ENCODE results near the gene NDUFB8. TPM values are rescaled to one million over a fixed set of nuclear protein-coding genes. Genes with fewer than 3 reads are reported as not detected.
A peak's percentile ranks its signal among the peaks of the same experiment; 100 is the strongest.

Gene NDUFB8
- total RNA-seq, 4 donors from 2014 or later, result 156 to 176 (median 164) TPM

- Histone ChIP-seq H3K27ac (no peak overlapping the region), H3K9me3 (no peaks in the 10 kb centered on the region), H3K4me3 (no peak overlapping the region), H3K4me1 (no peaks in the 10 kb centered on the region), H3K27me3 (no peaks in the 10 kb centered on the region), H3K36me3 (peaks cover 29% of the 10 kb centered on the region)
- 59% methylated on average over 8 of the region's 8 CpGs for WGBS
- TF ChIP-seq POLR2A (IDR thresholded peaks at IDR 0.05), result no peak
- no peak for TF ChIP-seq CTCF (IDR thresholded peaks at IDR 0.05)
- no peak for TF ChIP-seq POLR2AphosphoS5 (IDR thresholded peaks at IDR 0.05)
- no peak for DNase-seq (ENCODE audit: low spot score in 2 of 2)
These were observed 20.3 kb downstream of the NDUFB8 start for GRCh38 chr10:100509241-100509840.

DNA sequence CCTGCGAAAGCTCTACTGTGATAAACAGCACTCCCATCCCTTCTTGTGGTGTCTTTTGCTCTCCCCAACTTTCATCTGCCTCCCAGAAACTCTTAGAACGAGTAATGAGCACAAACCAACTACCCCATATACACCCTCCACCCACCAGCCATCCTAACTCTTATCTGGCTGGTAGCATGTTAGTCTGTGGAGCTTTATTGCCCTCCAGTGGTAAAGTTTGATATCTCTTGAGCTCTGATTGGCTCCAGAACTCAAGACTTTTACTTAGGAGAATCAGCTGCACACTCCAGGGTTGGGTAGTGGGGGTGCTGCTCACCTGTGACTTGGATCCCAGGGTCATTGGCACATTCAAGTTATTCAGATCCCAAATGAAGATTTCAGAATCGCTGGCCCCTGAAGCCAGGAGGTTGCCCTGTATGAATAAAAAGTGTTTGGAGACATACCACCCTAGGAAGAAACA, 20.9 kb downstream of the NDUFB8 start:
- peaks cover 29% of the 10 kb centered on the region for H3K36me3 ChIP-seq
- WGBS, result 57% methylated on average over 3 of the region's 3 CpGs
- H3K4me1 ChIP-seq, result no peaks in the 10 kb centered on the region
- TF ChIP-seq POLR2A (IDR thresholded peaks at IDR 0.05) (no peak), POLR2AphosphoS5 (IDR thresholded peaks at IDR 0.05) (no peak), EP300 (IDR thresholded peaks at IDR 0.05) (no peak), CTCF (IDR thresholded peaks at IDR 0.05) (peak in 1 of 2 donors; percentile 35)
- H3K27ac ChIP-seq, result no peak overlapping the region
- H3K9me3 ChIP-seq, result no peaks in the 10 kb centered on the region
- DNase-seq (ENCODE audit: low spot score in 2 of 2), result no peak
- H3K4me3 ChIP-seq, result no peak overlapping the region
- no peaks in the 10 kb centered on the region for H3K27me3 ChIP-seq

DNA sequence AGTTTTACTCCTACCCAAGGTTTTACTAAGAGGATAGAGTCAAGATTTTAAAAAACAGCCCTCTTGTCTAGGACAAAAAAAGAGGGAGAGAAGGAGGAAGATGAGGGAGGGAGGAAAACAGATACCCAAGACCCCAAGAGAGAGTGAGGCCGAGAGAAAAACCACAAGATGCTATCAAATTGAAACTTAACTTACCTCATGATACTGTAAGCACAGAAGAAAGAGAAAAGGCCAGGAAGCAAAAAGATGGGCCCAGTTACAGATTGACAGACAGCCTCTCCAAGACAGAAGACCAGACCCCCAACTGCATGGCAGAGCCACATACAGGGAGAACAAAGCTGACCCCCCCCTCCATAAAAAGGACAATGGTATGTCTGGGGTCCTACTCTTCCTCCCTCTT, 21.4 kb downstream of the NDUFB8 start:
- Histone ChIP-seq H3K4me3 (no peak overlapping the region), H3K4me1 (no peaks in the 10 kb centered on the region), H3K27me3 (no peaks in the 10 kb centered on the region), H3K27ac (no peak overlapping the region), H3K36me3 (peaks cover 29% of the 10 kb centered on the region), H3K9me3 (no peaks in the 10 kb centered on the region)
- no peak for DNase-seq (ENCODE audit: low spot score in 2 of 2)
- TF ChIP-seq EP300 (IDR thresholded peaks at IDR 0.05) (no peak), CTCF (IDR thresholded peaks at IDR 0.05) (no peak), POLR2AphosphoS5 (IDR thresholded peaks at IDR 0.05) (no peak), POLR2A (IDR thresholded peaks at IDR 0.05) (no peak)
- WGBS, result 78% methylated on average over 1 of the region's 1 CpG

- Histone ChIP-seq H3K4me3 (no peak overlapping the region), H3K36me3 (peaks cover 30% of the 10 kb centered on the region), H3K9me3 (no peaks in the 10 kb centered on the region), H3K27ac (no peak overlapping the region), H3K4me1 (no peaks in the 10 kb centered on the region), H3K27me3 (no peaks in the 10 kb centered on the region)
- WGBS, result 83% methylated on average over 1 of the region's 5 CpGs
- TF ChIP-seq POLR2A (IDR thresholded peaks at IDR 0.05) (no peak), POLR2AphosphoS5 (IDR thresholded peaks at IDR 0.05) (no peak), CTCF (IDR thresholded peaks at IDR 0.05) (no peak), EP300 (IDR thresholded peaks at IDR 0.05) (no peak)
- no peak for DNase-seq (ENCODE audit: low spot score in 2 of 2)
These were observed 22.3 kb downstream of the NDUFB8 start for GRCh38 chr10:100507357-100507732.

- no peaks in the 10 kb centered on the region for H3K9me3 ChIP-seq
- no peak for DNase-seq (ENCODE audit: low spot score in 2 of 2)
- no peak overlapping the region for H3K4me3 ChIP-seq
- H3K36me3 ChIP-seq, result peaks cover 36% of the 10 kb centered on the region
- H3K27ac ChIP-seq, result no peak overlapping the region
- no peaks in the 10 kb centered on the region for H3K4me1 ChIP-seq
- no peak for TF ChIP-seq EP300 (IDR thresholded peaks at IDR 0.05)
- TF ChIP-seq CTCF (IDR thresholded peaks at IDR 0.05), result no peak
- TF ChIP-seq POLR2AphosphoS5 (IDR thresholded peaks at IDR 0.05), result no peak
- no peak for TF ChIP-seq POLR2A (IDR thresholded peaks at IDR 0.05)
- H3K27me3 ChIP-seq, result no peaks in the 10 kb centered on the region
- 97% methylated on average over 5 of the region's 5 CpGs for WGBS
These were observed 22.9 kb downstream of the NDUFB8 start for GRCh38 chr10:100506596-100507356.

Data from suprapubic skin (tissue), 4 donors.